Aorta (tissue), 5 donors: ENCODE measurements around the gene GOSR1. TPM values are rescaled to one million over a fixed set of nuclear protein-coding genes. Genes with fewer than 3 reads are reported as not detected.
"Not testable (repeated sequence)": the region's sequence is repeated elsewhere in the genome, so short reads cannot be mapped to it uniquely, and the experiment has no call there.

Experiments
- ATAC-seq: fragments of 200-7000 bp; cut with Tn5 transposase; one replicate; pipeline ENCODE4 v1.9.1; 2022; ENCODE audit warnings: moderate library complexity; ENCODE audit not compliant: low FRiP score
- DNase-seq, 2 donors: peaks; one replicate each; pipeline ENCODE4 v3.0.0-alpha.2; 2020
- H3K27ac ChIP-seq, 2 donors: one replicate each; pipeline ENCODE4 v1.5.1; 2013; ENCODE audit warnings: low read length in 2 of 2, mild to moderate bottlenecking in 2 of 2, moderate library complexity in 2 of 2, control low read depth in 1 of 2, inconsistent platforms in 1 of 2, low read depth in 1 of 2
- H3K27me3 ChIP-seq, 2 donors: one replicate each; pipeline ENCODE4 v1.6.1; 2013; ENCODE audit warnings: control low read depth in 1 of 2, low read length in 1 of 2, mild to moderate bottlenecking in 1 of 2, moderate library complexity in 1 of 2; ENCODE audit not compliant: insufficient read depth in 2 of 2, control insufficient read depth in 1 of 2
- H3K36me3 ChIP-seq, 2 donors: one replicate each; pipeline ENCODE4 v1.6.1; 2013; ENCODE audit warnings: control low read depth in 1 of 2, low read length in 1 of 2, mild to moderate bottlenecking in 1 of 2; ENCODE audit not compliant: insufficient read depth in 2 of 2, control insufficient read depth in 1 of 2
- H3K4me1 ChIP-seq, 2 donors: one replicate each; pipeline ENCODE4 v1.6.1; 2013; ENCODE audit warnings: low read length in 2 of 2, control low read depth in 1 of 2, mild to moderate bottlenecking in 1 of 2, moderate library complexity in 1 of 2; ENCODE audit not compliant: insufficient read depth in 2 of 2, control insufficient read depth in 1 of 2
- H3K4me3 ChIP-seq, 2 donors: one replicate each; pipeline ENCODE4 v1.5.1; 2013; ENCODE audit warnings: low read length in 2 of 2, control low read depth in 1 of 2, mild to moderate bottlenecking in 1 of 2
- H3K9me3 ChIP-seq: one replicate; pipeline ENCODE4 v1.6.1; 2013; ENCODE audit warnings: mild to moderate bottlenecking, low read length; ENCODE audit not compliant: control insufficient read depth
- WGBS, 2 donors: extraction: QIAGEN DNeasy Blood & Tissue Kit; methylation state at CpG; one replicate each; pipeline ENCODE4 v1.1.7; 2013; 5-methylcytosine and 5-hydroxymethylcytosine counted together
- intact Hi-C, 2 donors: fragments of 100-400 bp; cut with DNase I; formaldehyde crosslinking; loops; one replicate each; pipeline versions ENCODE4 v1.14.2 to v1.15.0; 2022
- polyA plus RNA-seq, 2 donors: library from polyadenylated mRNA; stranded (reverse); fragments of 200-250 nt; gene quantifications; one replicate each; pipeline ENCODE4 v1.2.3, GENCODE V29; 2013
- total RNA-seq, 2 donors: library from RNA; stranded (reverse); fragmentation: NEBNext Ultra II Directional; extraction: Animal tissue kit (Norgen Biotek cat#: 25700); gene quantifications; one replicate each; pipeline ENCODE4 v1.2.1, GENCODE V29; 2021
- donor health status: healthy with polysubstance abuse.
- donor health status: Bipolar disorder and iron deficiency.
- donor health status: DM: no; HTN: no; CAD: no.
- donor health status: DM: no; HTN: no; CAD: no.
- donor health status: DM: yes; HTN: yes; CAD: no.

Gene GOSR1
- total and polyA plus RNA-seq, 4 donors, result 13.6 to 55.7 (median 37.9) TPM

DNA sequence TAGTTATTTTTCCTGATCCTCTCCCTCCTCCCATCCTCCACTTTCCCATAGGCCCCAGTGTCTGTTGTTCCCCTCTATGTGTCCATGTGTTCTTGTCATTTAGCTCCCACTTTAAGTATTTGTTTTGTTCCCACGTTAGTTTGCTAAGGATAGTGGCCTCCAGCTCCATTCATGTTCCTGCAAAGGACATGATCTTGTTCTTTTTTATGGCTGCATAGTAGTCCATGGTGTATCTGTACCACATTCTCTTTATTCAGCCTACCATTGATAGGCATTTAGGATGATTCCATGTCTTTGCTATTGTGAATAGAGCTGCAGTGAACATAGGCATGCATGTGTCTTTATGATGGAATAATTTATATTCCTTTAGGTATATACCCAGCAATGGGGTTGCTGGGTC lies 60.5 kb downstream of the GOSR1 start:
- H3K27me3 ChIP-seq, H3K27ac ChIP-seq, DNase-seq, H3K36me3 ChIP-seq, ATAC-seq, H3K9me3 ChIP-seq, H3K4me1 ChIP-seq, intact Hi-C loops, H3K4me3 ChIP-seq: not testable (repeated sequence)
- WGBS, 2 donors, result 66 to 72% methylated on average over 1 of the region's 1 CpG

GRCh38 chr17:30541802-30542201 lies 64.6 kb downstream of the GOSR1 start:
- intact Hi-C loops, result no loop called here
- 87 to 90% methylated on average over 8 of the region's 8 CpGs for WGBS, 2 donors
- H3K36me3 ChIP-seq, result no peaks in the 10 kb centered on the region

DNA sequence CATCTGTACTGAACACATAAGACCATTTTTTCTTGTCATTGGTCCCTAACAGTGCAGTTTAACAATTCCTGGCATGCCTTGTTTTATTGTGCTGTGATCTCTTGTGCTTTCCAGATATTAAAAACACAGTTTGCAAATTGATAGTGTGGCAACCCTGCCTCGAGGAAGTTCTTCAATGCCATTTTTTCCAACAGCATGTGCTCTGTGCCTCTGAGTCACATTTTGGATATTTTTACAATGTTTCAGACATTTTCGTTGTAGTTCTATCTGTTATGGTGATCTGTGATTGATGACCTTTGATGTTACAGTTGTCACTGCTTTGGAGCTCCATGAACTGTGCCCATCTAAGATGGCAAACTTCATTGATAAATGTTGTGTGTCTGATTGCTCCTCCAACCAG lies 66.2 kb downstream of the GOSR1 start:
- DNase-seq, result no peak
- H3K4me1 ChIP-seq, result no peaks in the 10 kb centered on the region
- intact Hi-C loops, result no loop called here
- no peak overlapping the region for H3K27ac ChIP-seq
- no peaks in the 10 kb centered on the region for H3K27me3 ChIP-seq
- no peak overlapping the region for H3K4me3 ChIP-seq
- no peak for ATAC-seq
- WGBS, 2 donors, result 39 to 40% methylated on average over 2 of the region's 2 CpGs
- no peaks in the 10 kb centered on the region for H3K9me3 ChIP-seq
- H3K36me3 ChIP-seq, result no peaks in the 10 kb centered on the region

More at GRCh38 chr17:30541802-30542201, 64.6 kb downstream of the GOSR1 start:
- ATAC-seq, result no peak
- no peaks in the 10 kb centered on the region for H3K4me1 ChIP-seq
- H3K9me3 ChIP-seq, result no peaks in the 10 kb centered on the region
- H3K4me3 ChIP-seq, result no peak overlapping the region
- H3K27me3 ChIP-seq, result no peaks in the 10 kb centered on the region
- DNase-seq, result no peak
- no peak overlapping the region for H3K27ac ChIP-seq

DNA sequence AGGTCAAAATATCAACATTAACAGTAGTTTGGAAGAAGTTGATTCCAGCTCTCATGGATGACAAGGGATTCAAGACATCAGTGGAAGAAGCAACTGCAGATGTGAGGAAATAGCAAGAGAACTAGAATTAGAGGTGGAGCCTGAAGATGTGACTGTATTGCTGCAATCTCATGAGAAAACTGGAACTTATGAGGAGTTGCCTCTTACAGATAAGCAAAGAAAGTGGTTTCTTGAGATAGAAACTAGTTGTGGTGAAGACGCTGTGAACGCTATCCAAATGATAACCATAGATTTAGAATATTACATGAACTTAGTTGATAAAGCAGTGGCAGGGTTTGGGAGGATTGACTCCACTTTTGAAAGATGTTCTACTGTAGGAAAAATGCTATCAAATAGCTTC lies 67.8 kb downstream of the GOSR1 start:
- Histone ChIP-seq H3K4me3 (no peak overlapping the region), H3K4me1 (no peaks in the 10 kb centered on the region), H3K9me3 (no peaks in the 10 kb centered on the region), H3K27me3 (no peaks in the 10 kb centered on the region), H3K36me3 (no peaks in the 10 kb centered on the region), H3K27ac (no peak overlapping the region)
- DNase-seq (no peak), ATAC-seq (no peak)
- intact Hi-C loops, result no loop called here
- 89 to 99% methylated on average over 2 of the region's 2 CpGs for WGBS, 2 donors

- DNase-seq, result peak in 1 of 2 donors; percentile 44
- WGBS, 2 donors, result 93 to 94% methylated on average over 15 of the region's 15 CpGs
- Histone ChIP-seq H3K36me3 (no peaks in the 10 kb centered on the region), H3K27ac (no peak overlapping the region), H3K4me1 (no peaks in the 10 kb centered on the region), H3K27me3 (no peaks in the 10 kb centered on the region), H3K4me3 (no peak overlapping the region), H3K9me3 (no peaks in the 10 kb centered on the region)
- no peak for ATAC-seq
- intact Hi-C loops, result no loop called here
Observed at GRCh38 chr17:30547778-30548573, 70.8 kb downstream of the GOSR1 start.

GRCh38 chr17:30549181-30549580 lies 72.0 kb downstream of the GOSR1 start:
- H3K4me3 ChIP-seq, DNase-seq, H3K27ac ChIP-seq, H3K4me1 ChIP-seq, H3K9me3 ChIP-seq, ATAC-seq, H3K27me3 ChIP-seq, intact Hi-C loops, H3K36me3 ChIP-seq: not testable (repeated sequence)
- WGBS, 2 donors, result 91 to 93% methylated on average over 4 of the region's 4 CpGs

DNA sequence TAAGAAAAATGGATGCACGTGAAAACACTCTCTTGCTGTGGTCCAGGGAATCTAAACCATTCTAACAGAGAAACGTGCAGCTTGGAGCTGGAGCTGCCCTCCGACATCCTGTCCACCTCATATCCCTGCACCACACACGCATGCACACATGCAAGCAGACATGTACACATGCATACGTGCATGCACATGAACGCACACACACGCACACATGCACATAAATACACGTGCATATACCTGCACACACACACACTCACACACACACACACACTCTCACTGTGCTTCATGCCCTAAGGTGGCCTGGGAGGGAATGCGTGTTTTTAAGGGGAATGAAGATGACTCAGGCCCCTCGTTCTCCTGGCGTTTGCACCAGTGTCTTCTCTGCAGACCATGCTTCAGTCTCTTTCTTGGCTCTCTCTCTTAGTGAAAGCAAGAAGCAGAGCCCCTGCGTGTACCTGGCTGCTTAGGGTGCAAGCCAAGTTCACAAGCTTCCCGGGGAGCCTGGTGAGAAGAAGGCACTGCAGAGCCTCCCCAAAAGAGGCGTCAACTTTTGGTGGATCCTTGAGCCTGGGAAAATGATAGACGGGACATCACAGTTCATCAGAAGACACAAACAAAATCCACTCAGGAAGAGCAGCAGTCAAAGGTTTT lies 72.8 kb downstream of the GOSR1 start:
- Histone ChIP-seq H3K9me3 (no peaks in the 10 kb centered on the region), H3K4me1 (no peaks in the 10 kb centered on the region), H3K27me3 (no peaks in the 10 kb centered on the region), H3K36me3 (no peaks in the 10 kb centered on the region), H3K4me3 (no peak overlapping the region), H3K27ac (no peak overlapping the region)
- DNase-seq (no peak), ATAC-seq (no peak)
- intact Hi-C loops, result no loop called here
- WGBS, 2 donors, result 85 to 86% methylated on average over 15 of the region's 15 CpGs

DNA sequence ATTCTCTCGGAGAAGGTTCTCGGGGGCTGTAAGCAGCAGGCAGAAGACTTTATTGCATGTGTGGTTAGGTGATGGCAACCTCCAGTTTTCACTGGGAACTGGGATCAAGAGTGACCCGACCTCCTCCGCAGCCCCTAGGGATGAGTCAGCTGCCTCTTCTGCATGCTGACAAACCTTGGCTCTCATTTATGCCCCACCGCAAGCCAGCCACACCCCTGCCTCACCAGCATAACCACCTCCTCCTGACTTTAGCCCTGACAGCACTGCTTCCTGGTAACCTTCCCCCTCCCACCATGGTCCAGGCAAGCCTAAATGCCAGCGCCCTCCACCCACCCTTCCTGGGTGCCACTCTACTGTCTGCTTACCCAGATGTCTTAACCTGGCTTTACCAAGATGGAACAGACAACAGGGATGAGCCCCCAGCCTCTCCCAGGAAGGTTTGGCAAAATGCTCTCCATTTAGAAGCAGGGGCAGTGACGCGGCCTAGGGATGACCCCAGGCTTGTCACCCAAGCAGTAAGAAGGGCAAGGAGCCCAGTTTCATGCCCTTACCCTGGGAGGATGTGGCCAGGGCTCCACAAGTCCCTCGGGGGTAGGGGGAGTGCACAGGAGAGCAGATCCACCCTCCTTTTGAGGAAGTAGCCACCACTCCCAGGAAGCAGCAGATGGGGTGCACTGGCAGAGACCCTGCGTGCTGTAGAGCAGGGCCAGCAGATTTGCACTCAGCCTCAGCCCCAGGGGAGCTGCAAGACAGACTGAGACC lies 73.5 kb downstream of the GOSR1 start:
- no peak for ATAC-seq
- Histone ChIP-seq H3K36me3 (no peaks in the 10 kb centered on the region), H3K27ac (no peak overlapping the region), H3K9me3 (no peaks in the 10 kb centered on the region), H3K27me3 (no peaks in the 10 kb centered on the region), H3K4me1 (no peaks in the 10 kb centered on the region), H3K4me3 (no peak overlapping the region)
- DNase-seq, result peak in 1 of 2 donors; percentile 46
- intact Hi-C loops, result no loop called here
- 80 to 82% methylated on average over 10 of the region's 10 CpGs for WGBS, 2 donors
